Panc1 (cell line): ENCODE results near the gene BOC. TPM values are rescaled to one million over a fixed set of nuclear protein-coding genes. Genes with fewer than 3 reads are reported as not detected.

Experiments
- ATAC-seq: fragments of 200-7000 bp; cut with Tn5 transposase; 2 replicates; pipeline ENCODE4 v1.9.1; 2020; ENCODE audit warnings: mild to moderate bottlenecking, moderate library complexity
- BruUV-seq: library from RNA; stranded (reverse); fragments of 400-500 nt; replicated peaks from 2 replicates; lab custom pipeline; 2021; lab: Mats Ljungman, UMichigan
- CTCF ChIA-PET: fragments of 300-600 bp; sonication (Branson Sonifier 250); formaldehyde crosslinking; loops from one replicate; lab custom pipeline; 2022; ENCODE audit warnings: antibody characterized with exemption; lab: Charles Lee
- POLR2A ChIA-PET: fragments of 300-600 bp; sonication (Branson Sonifier 250); formaldehyde crosslinking; loops from one replicate; lab custom pipeline; 2022; ENCODE audit warnings: antibody characterized with exemption; lab: Charles Lee
- DNase-seq: peaks from one replicate; pipeline ENCODE4 v3.0.0-alpha.2; 2010; ENCODE audit warnings: low read depth, low spot score
- H3K27ac ChIP-seq: 2 replicates; pipeline ENCODE4 v1.5.1; 2011; ENCODE audit warnings: mild to moderate bottlenecking, low read length, inconsistent platforms
- H3K27me3 ChIP-seq: fragments of 200-500 bp; sonication (Bioruptor generic); 2 replicates; pipeline ENCODE4 v1.6.0; 2014; ENCODE audit warnings: low read length, inconsistent platforms; ENCODE audit not compliant: control insufficient read depth, insufficient read depth
- H3K36me3 ChIP-seq: fragments of 200-500 bp; sonication (Bioruptor generic); 2 replicates; pipeline ENCODE4 v1.5.1; 2014; ENCODE audit warnings: inconsistent platforms, mild to moderate bottlenecking, low read length, moderate library complexity; ENCODE audit not compliant: control insufficient read depth, insufficient read depth
- H3K4me1 ChIP-seq: 2 replicates; pipeline ENCODE4 v1.5.1; 2011; ENCODE audit warnings: inconsistent platforms, mild to moderate bottlenecking, low read length, moderate library complexity; ENCODE audit not compliant: control insufficient read depth, insufficient read depth
- H3K4me3 ChIP-seq, 2 experiments: 2 replicates each; pipeline ENCODE4 v1.5.1; 2011 to 2012; ENCODE audit warnings: low read depth in 2 of 2, low read length in 2 of 2, mild to moderate bottlenecking in 2 of 2, inconsistent platforms in 1 of 2, moderate library complexity in 1 of 2
- H3K9me3 ChIP-seq: fragments of 200-500 bp; sonication (Bioruptor generic); 2 replicates; pipeline ENCODE4 v1.5.1; 2014; ENCODE audit warnings: low read depth, mild to moderate bottlenecking, inconsistent platforms, low read length, moderate library complexity; ENCODE audit not compliant: control insufficient read depth, insufficient read depth
- POLR2AphosphoS5 ChIP-seq: IDR thresholded peaks from 2 replicates; pipeline ENCODE4 v1.6.1; 2012; ENCODE audit warnings: mild to moderate bottlenecking, low read depth, low read length, moderate library complexity
- REST ChIP-seq, 2 experiments: IDR thresholded peaks; 2 replicates each; pipeline ENCODE4 v1.6.1; 2011 to 2012; ENCODE audit warnings: low read depth in 2 of 2, control low read depth in 1 of 2, low read length in 1 of 2, mild to moderate bottlenecking in 1 of 2, moderate library complexity in 1 of 2; ENCODE audit not compliant: insufficient read depth in 1 of 2
- SIN3A ChIP-seq: IDR thresholded peaks from 2 replicates; pipeline ENCODE4 v1.6.1; 2012; ENCODE audit warnings: low read depth, mild to moderate bottlenecking, low read length, moderate library complexity, borderline replicate concordance; ENCODE audit not compliant: insufficient read depth
- TCF7L2 ChIP-seq: IDR thresholded peaks from 2 replicates; pipeline ENCODE4 v1.6.1; 2011; ENCODE audit warnings: mild to moderate bottlenecking, low read depth, low read length, inconsistent platforms
- in situ Hi-C: cut with HindIII; loops from 2 replicates; pipeline ENCODE4 v1.10.0; 2016; ENCODE audit warnings: low sequenced_read_pairs, low pct_unique_long_range_greater_than_20kb
- intact Hi-C: fragments of 100-400 bp; cut with micrococcal nuclease; formaldehyde crosslinking; loops from one replicate; pipeline ENCODE4 v1.10.0; 2022; ENCODE audit not compliant: unreplicated experiment
- total RNA-seq: library from RNA; stranded (reverse); gene quantifications from one replicate; pipeline ENCODE4 v1.2.1, GENCODE V29; 2021; ENCODE audit not compliant: unreplicated experiment
- TF ChIP-seq, protein P1 (sequence below): fragments of 450-650 bp; IDR thresholded peaks from 2 replicates; pipeline ENCODE4 v1.5.1; 2017; ENCODE audit warnings: mild to moderate bottlenecking

The BOC gene
- total RNA-seq, 1 experiment from 2014 or later: 0.33 TPM

GRCh38 chr3:113228498-113229286 is 17.3 kb downstream of the BOC start:
- TF ChIP-seq REST (IDR thresholded peaks at IDR 0.05; ENCODE audit: insufficient read depth in 1 of 2, low read depth in 2 of 2, low read length in 1 of 2): no peak
- no peak for TF ChIP-seq POLR2AphosphoS5
- no peak for TF ChIP-seq SIN3A
- TF ChIP-seq TCF7L2: no peak
- ATAC-seq: no peak
- Histone ChIP-seq H3K4me1 (peaks cover 10% of the 10 kb centered on the region), H3K9me3 (no peaks in the 10 kb centered on the region), H3K27me3 (peaks cover 3% of the 10 kb centered on the region; the same call in 1 of the 2 replicates), H3K4me3 (no peak overlapping the region), H3K36me3 (no peaks in the 10 kb centered on the region), H3K27ac (no peak overlapping the region)
- DNase-seq: no peak
- intact Hi-C loops (no loop called here), in situ Hi-C loops (no loop called here)
- ChIA-PET CTCF (no interaction called here), POLR2A (no interaction called here)
- BruUV-seq: no TSS peak

GRCh38 chr3:113231391-113231790 is 20.0 kb downstream of the BOC start:
- Histone ChIP-seq H3K27me3 (no peaks in the 10 kb centered on the region), H3K36me3 (no peaks in the 10 kb centered on the region), H3K9me3 (no peaks in the 10 kb centered on the region), H3K4me3 (no peak overlapping the region), H3K27ac (no peak overlapping the region), H3K4me1 (peaks cover 10% of the 10 kb centered on the region)
- intact Hi-C loops: no loop called here
- TF ChIP-seq, protein P1, sequence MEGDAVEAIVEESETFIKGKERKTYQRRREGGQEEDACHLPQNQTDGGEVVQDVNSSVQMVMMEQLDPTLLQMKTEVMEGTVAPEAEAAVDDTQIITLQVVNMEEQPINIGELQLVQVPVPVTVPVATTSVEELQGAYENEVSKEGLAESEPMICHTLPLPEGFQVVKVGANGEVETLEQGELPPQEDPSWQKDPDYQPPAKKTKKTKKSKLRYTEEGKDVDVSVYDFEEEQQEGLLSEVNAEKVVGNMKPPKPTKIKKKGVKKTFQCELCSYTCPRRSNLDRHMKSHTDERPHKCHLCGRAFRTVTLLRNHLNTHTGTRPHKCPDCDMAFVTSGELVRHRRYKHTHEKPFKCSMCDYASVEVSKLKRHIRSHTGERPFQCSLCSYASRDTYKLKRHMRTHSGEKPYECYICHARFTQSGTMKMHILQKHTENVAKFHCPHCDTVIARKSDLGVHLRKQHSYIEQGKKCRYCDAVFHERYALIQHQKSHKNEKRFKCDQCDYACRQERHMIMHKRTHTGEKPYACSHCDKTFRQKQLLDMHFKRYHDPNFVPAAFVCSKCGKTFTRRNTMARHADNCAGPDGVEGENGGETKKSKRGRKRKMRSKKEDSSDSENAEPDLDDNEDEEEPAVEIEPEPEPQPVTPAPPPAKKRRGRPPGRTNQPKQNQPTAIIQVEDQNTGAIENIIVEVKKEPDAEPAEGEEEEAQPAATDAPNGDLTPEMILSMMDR: no peak
- TF ChIP-seq POLR2AphosphoS5: no peak
- TF ChIP-seq TCF7L2: no peak
- TF ChIP-seq REST (IDR thresholded peaks at IDR 0.05; ENCODE audit: insufficient read depth in 1 of 2, low read depth in 2 of 2, low read length in 1 of 2): no peak
- no peak for TF ChIP-seq SIN3A
- peak; percentile 41; the same call in 1 of the 2 replicates for ATAC-seq
- no peak for DNase-seq
- POLR2A ChIA-PET: no interaction called here
- CTCF ChIA-PET: no interaction called here
- in situ Hi-C loops: no loop called here
- BruUV-seq: no TSS peak
